Measurements from ENCODE around the gene FAM151B. TPM values are rescaled to one million over a fixed set of nuclear protein-coding genes. Genes with fewer than 3 reads are reported as not detected.

The FAM151B gene
- total and polyA plus RNA-seq, 11 donors: 0.27 to 2.3 (median 1.3) TPM

DNA sequence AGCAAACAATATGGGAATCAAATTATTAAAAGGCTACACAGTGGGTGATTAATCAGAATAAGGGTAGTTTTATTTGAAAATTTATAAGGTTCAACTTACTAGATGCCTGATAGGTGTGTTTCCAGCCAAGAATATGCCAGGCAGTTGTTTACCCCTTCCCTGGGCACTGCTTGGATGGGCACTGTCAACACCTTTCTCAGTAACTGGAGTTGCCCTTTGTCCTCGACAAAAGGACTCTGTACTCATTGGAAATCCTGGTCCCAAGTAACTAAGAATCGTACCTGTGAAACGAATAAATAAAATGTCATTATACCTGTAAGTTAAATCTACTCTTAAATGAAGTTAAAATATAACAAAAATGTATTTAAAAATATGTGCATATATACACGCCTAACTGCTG, 67.2 kb downstream of the FAM151B start:
- DNase-seq (no peak), ATAC-seq (no peak)
- no peak for TF ChIP-seq POLR2A (IDR thresholded peaks at IDR 0.05)
- TF ChIP-seq, protein P1, sequence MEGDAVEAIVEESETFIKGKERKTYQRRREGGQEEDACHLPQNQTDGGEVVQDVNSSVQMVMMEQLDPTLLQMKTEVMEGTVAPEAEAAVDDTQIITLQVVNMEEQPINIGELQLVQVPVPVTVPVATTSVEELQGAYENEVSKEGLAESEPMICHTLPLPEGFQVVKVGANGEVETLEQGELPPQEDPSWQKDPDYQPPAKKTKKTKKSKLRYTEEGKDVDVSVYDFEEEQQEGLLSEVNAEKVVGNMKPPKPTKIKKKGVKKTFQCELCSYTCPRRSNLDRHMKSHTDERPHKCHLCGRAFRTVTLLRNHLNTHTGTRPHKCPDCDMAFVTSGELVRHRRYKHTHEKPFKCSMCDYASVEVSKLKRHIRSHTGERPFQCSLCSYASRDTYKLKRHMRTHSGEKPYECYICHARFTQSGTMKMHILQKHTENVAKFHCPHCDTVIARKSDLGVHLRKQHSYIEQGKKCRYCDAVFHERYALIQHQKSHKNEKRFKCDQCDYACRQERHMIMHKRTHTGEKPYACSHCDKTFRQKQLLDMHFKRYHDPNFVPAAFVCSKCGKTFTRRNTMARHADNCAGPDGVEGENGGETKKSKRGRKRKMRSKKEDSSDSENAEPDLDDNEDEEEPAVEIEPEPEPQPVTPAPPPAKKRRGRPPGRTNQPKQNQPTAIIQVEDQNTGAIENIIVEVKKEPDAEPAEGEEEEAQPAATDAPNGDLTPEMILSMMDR (IDR thresholded peaks at IDR 0.05): no peak
- H3K27me3 ChIP-seq: peaks cover 0 to 51% (median 9%) of the 10 kb centered on the region in 9 donors
- H3K27ac ChIP-seq: no peak overlapping the region
- intact Hi-C loops (cut with DNase I): no loop called here
- H3K4me3 ChIP-seq: no peak overlapping the region
- H3K36me3 ChIP-seq: no peaks in the 10 kb centered on the region
- H3K4me1 ChIP-seq: no peaks in the 10 kb centered on the region
- H3K9me3 ChIP-seq: no peaks in the 10 kb centered on the region
- WGBS, 4 donors: 80 to 84% (median 82%) methylated on average over 4 of the region's 4 CpGs

DNA sequence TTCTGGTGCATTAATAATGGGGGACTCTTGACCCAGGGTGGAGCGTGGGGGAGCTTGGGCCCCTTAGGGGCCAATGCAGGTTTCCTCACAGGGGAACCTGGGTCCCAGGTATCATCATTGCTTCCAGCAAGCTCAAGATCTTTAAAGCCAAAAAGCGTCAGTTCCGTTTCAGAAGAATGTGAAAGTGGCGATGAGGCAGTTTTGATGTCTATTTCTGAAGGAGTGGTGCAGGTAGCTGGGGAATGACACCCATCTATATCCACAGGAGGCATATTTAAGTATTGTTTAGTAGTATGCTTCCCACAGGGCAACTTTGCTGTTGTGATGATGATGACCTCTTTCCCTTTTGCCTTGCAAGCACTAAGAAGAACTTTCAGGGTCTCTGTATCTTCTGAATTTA, 71.3 kb downstream of the FAM151B start:
- H3K36me3 ChIP-seq: no peaks in the 10 kb centered on the region
- no peak overlapping the region for H3K27ac ChIP-seq
- TF ChIP-seq, protein P1 (IDR thresholded peaks at IDR 0.05): no peak
- TF ChIP-seq POLR2A (IDR thresholded peaks at IDR 0.05): no peak
- H3K4me3 ChIP-seq: no peak overlapping the region
- no peaks in the 10 kb centered on the region for H3K4me1 ChIP-seq
- intact Hi-C loops (cut with DNase I): no loop called here
- peaks cover 0 to 51% (median 9%) of the 10 kb centered on the region in 9 donors for H3K27me3 ChIP-seq
- no peak for ATAC-seq
- no peaks in the 10 kb centered on the region for H3K9me3 ChIP-seq
- 84 to 95% (median 90%) methylated on average over 4 of the region's 4 CpGs for WGBS, 4 donors
- DNase-seq: no peak

DNA sequence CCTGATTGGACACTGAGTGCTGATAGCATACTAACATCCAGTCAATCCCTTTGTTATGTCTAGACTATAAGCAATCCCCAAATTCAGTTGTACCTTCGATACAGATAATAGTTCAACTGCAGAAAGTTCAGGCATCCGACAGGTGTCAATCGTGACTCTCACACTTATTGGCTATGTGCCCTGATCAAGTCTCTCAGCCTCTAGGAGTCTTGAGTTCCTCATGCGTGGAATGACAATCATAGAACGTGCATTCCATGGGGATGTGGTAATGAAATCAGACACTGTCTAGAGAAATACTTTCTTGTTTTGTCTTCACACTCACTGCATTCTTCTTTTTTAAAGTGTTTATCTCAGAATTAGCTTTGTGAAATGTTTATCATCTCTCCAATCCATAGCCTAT, 77.4 kb downstream of the FAM151B start:
- peaks cover 14 to 63% (median 25%) of the 10 kb centered on the region in 9 donors for H3K27me3 ChIP-seq
- no peak for ATAC-seq
- WGBS, 4 donors: 62 to 71% (median 68%) methylated on average over 5 of the region's 5 CpGs
- H3K4me3 ChIP-seq: no peak overlapping the region
- H3K27ac ChIP-seq: no peak overlapping the region
- H3K4me1 ChIP-seq: peaks cover 0 to 15% (median 5%) of the 10 kb centered on the region in 12 donors
- H3K9me3 ChIP-seq: no peaks in the 10 kb centered on the region
- intact Hi-C loops (cut with DNase I): no loop called here
- H3K36me3 ChIP-seq: no peaks in the 10 kb centered on the region
- TF ChIP-seq, protein P1 (IDR thresholded peaks at IDR 0.05): no peak
- no peak for TF ChIP-seq POLR2A (IDR thresholded peaks at IDR 0.05)
- DNase-seq: no peak

DNA sequence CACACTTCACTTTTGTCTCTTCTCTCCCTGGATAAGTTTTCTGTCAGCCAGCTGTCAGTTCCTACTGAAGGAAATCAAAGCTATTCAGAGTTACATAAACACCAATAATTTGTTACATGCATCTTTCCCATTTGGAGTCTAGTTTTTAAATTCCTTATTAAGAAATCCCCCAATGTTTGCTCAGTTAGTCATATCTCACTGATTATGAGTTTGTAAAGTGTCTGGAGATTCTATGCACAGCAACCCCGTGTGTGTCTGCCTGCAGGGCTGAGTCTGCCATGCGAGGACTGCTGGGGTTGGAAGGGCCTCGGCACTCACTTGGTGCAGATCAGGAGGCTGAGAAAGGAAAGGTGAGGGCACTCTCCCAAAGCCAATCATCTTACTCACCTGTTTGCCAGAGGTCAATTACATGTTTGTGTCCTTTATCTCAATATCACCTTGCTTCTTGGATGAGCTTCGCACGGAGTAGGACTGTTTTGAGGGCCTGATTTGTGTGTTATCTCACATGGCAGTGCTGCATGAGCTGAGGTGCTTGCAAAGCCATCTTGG, 78.9 kb downstream of the FAM151B start:
- Histone ChIP-seq H3K27ac (no peak overlapping the region), H3K36me3 (no peaks in the 10 kb centered on the region), H3K9me3 (no peaks in the 10 kb centered on the region), H3K4me1 (peaks cover 0 to 18% (median 6%) of the 10 kb centered on the region in 12 donors), H3K27me3 (peaks cover 18 to 66% (median 40%) of the 10 kb centered on the region in 9 donors), H3K4me3 (no peak overlapping the region)
- 71 to 76% (median 73%) methylated on average over 5 of the region's 5 CpGs for WGBS, 4 donors
- intact Hi-C loops (cut with DNase I): no loop called here
- ATAC-seq (no peak), DNase-seq (no peak)
- TF ChIP-seq POLR2A (IDR thresholded peaks at IDR 0.05): no peak
- TF ChIP-seq, protein P1 (IDR thresholded peaks at IDR 0.05): no peak
